ENCODE results near the gene NHERF1.

DNA sequence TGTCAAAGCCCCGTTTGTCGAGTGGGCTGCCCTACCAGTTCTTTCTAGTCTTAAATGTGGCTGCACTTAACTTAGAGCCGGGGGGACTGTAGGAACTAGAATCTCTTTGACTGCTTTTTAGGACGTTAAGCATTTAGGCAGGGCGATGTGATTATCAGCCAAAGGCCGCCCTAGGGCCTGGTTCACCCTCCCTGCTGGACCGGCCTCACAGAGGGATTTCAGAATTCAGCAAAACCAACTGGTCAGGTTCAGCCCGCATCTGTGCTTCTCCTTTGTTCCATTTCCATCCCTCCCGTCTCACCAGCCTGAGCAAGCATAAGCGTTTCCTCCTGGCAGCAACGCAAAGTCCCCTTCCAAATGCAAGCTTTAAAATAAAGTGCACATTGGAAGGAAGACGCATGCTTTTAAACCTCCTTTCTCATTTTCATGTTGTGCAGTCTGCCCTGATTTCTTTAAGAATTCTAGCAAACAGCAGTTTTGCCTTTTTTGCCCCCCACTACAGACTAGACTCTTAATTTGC is 44.2 kb downstream of the NHERF1 start:
- TF ChIP-seq EZH2 (IDR thresholded peaks at IDR 0.05; ENCODE audit: insufficient read depth, low read length) = no peak
- TF ChIP-seq, protein P1, sequence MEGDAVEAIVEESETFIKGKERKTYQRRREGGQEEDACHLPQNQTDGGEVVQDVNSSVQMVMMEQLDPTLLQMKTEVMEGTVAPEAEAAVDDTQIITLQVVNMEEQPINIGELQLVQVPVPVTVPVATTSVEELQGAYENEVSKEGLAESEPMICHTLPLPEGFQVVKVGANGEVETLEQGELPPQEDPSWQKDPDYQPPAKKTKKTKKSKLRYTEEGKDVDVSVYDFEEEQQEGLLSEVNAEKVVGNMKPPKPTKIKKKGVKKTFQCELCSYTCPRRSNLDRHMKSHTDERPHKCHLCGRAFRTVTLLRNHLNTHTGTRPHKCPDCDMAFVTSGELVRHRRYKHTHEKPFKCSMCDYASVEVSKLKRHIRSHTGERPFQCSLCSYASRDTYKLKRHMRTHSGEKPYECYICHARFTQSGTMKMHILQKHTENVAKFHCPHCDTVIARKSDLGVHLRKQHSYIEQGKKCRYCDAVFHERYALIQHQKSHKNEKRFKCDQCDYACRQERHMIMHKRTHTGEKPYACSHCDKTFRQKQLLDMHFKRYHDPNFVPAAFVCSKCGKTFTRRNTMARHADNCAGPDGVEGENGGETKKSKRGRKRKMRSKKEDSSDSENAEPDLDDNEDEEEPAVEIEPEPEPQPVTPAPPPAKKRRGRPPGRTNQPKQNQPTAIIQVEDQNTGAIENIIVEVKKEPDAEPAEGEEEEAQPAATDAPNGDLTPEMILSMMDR (IDR thresholded peaks at IDR 0.05; ENCODE audit: insufficient read depth, low read depth, low read length) = no peak

All from astrocyte (in vitro differentiated cells and primary cell).